Parathyroid adenoma (tissue), 2 donors: Measurements from ENCODE around the gene PLCH2.

Source experiments
- H2AFZ ChIP-seq: fragments of 300-600 bp; sonication (generic); one replicate; pipeline ENCODE4 v1.7.0; 2017; ENCODE audit warnings: antibody characterized with exemption, mild to moderate bottlenecking
- H3K27ac ChIP-seq: fragments of 300-600 bp; sonication (generic); one replicate; pipeline ENCODE4 v1.7.0; 2017
- H3K27me3 ChIP-seq: fragments of 300-600 bp; sonication (generic); one replicate; pipeline ENCODE4 v1.7.0; 2017; ENCODE audit warnings: low read length; ENCODE audit not compliant: control insufficient read depth, insufficient read depth
- H3K36me3 ChIP-seq: fragments of 300-600 bp; sonication (generic); one replicate; pipeline ENCODE4 v1.7.0; 2017; ENCODE audit warnings: low read length; ENCODE audit not compliant: control insufficient read depth, insufficient read depth
- H3K4me1 ChIP-seq: fragments of 300-600 bp; sonication (generic); one replicate; pipeline ENCODE4 v1.7.0; 2017; ENCODE audit warnings: control low read depth
- H3K4me2 ChIP-seq: fragments of 300-600 bp; sonication (generic); one replicate; pipeline ENCODE4 v1.7.0; 2017; ENCODE audit warnings: low read length
- H3K4me3 ChIP-seq: fragments of 300-600 bp; sonication (generic); one replicate; pipeline ENCODE4 v1.7.0; 2017; ENCODE audit warnings: low read depth, low read length
- H3K79me2 ChIP-seq: fragments of 300-600 bp; sonication (generic); one replicate; pipeline ENCODE4 v1.7.0; 2017; ENCODE audit warnings: control low read depth
- H3K9ac ChIP-seq: fragments of 300-600 bp; sonication (generic); one replicate; pipeline ENCODE4 v1.7.0; 2017; ENCODE audit warnings: mild to moderate bottlenecking
- H3K9me3 ChIP-seq: fragments of 300-600 bp; sonication (generic); one replicate; pipeline ENCODE4 v1.7.0; 2017; ENCODE audit warnings: low read length; ENCODE audit not compliant: control insufficient read depth
- TF ChIP-seq, protein P1 (sequence below): fragments of 300-600 bp; sonication (generic); IDR thresholded peaks from one replicate; pipeline ENCODE4 v1.7.0; 2017; ENCODE audit warnings: antibody characterized with exemption, mild to moderate bottlenecking
- donor health status: primary hyperparathyroidism.

The PLCH2 gene

DNA sequence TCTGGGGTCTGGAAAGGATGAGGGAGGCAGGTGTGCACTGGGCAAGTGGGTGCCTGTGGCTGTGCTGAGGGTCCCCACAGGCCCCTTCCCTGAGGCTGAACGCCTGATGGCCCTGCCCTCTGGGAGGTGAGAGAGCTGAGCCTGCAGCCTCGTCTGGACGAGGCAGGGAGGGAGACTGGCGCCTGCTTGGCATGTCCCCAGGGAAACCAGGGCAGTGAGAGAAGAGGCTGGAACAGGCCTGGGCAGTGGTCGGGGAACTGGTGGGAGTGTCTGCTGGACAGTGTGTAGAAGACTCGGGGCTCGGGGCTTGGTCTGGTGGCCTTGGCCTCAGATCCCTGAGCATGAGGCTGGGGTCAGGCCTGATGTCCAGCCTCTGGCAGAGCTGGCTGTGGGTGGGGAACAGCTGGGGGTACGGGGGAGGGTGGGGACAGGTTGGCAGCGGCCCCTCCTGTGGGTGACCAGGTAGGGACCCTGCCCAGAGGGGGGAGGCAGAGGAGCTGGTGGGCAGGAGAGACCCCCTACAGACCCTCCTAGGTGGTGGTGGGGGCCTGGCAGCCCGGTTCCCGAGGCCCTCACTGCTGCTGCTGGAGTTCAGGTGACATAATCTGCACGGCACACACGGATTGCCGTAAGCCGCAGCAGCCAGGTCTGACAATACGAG, 30.8 kb upstream of the PLCH2 start:
- no peaks in the 10 kb centered on the region for H3K4me1 ChIP-seq
- no peaks in the 10 kb centered on the region for H3K79me2 ChIP-seq
- no peak overlapping the region for H3K4me3 ChIP-seq
- no peaks in the 10 kb centered on the region for H3K36me3 ChIP-seq
- no peaks in the 10 kb centered on the region for H3K9me3 ChIP-seq
- TF ChIP-seq, protein P1, sequence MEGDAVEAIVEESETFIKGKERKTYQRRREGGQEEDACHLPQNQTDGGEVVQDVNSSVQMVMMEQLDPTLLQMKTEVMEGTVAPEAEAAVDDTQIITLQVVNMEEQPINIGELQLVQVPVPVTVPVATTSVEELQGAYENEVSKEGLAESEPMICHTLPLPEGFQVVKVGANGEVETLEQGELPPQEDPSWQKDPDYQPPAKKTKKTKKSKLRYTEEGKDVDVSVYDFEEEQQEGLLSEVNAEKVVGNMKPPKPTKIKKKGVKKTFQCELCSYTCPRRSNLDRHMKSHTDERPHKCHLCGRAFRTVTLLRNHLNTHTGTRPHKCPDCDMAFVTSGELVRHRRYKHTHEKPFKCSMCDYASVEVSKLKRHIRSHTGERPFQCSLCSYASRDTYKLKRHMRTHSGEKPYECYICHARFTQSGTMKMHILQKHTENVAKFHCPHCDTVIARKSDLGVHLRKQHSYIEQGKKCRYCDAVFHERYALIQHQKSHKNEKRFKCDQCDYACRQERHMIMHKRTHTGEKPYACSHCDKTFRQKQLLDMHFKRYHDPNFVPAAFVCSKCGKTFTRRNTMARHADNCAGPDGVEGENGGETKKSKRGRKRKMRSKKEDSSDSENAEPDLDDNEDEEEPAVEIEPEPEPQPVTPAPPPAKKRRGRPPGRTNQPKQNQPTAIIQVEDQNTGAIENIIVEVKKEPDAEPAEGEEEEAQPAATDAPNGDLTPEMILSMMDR: no peak
- no peaks in the 10 kb centered on the region for H3K27me3 ChIP-seq
- H3K27ac ChIP-seq: no peak overlapping the region
- H2AFZ ChIP-seq: no peak overlapping the region
- no peak overlapping the region for H3K4me2 ChIP-seq
- H3K9ac ChIP-seq: no peak overlapping the region

DNA sequence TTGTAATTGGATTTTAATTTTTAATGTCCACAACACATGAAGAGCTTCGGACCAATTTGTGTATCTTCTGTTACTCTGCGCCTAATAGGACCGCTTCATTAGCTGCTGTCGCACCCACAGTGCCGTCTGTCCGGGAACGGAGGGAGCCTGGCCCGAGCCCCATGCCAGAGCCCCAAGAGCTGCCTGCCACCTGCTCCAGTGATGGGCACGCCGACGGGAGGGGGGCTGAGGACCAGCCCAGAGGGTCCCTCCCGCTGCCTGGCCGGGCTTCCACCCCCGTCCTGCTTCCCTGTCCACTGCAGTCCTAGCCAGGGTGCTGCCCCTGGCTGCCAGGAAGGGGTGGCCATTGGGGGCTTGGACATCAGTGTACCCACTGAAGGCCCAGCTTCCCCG, 30.3 kb upstream of the PLCH2 start:
- no peak overlapping the region for H3K4me3 ChIP-seq
- TF ChIP-seq, protein P1: no peak
- H3K9me3 ChIP-seq: no peaks in the 10 kb centered on the region
- H3K79me2 ChIP-seq: no peaks in the 10 kb centered on the region
- no peaks in the 10 kb centered on the region for H3K27me3 ChIP-seq
- H3K27ac ChIP-seq: no peak overlapping the region
- H3K36me3 ChIP-seq: no peaks in the 10 kb centered on the region
- H3K4me2 ChIP-seq: no peak overlapping the region
- no peak overlapping the region for H3K9ac ChIP-seq
- no peak overlapping the region for H2AFZ ChIP-seq
- no peaks in the 10 kb centered on the region for H3K4me1 ChIP-seq

DNA sequence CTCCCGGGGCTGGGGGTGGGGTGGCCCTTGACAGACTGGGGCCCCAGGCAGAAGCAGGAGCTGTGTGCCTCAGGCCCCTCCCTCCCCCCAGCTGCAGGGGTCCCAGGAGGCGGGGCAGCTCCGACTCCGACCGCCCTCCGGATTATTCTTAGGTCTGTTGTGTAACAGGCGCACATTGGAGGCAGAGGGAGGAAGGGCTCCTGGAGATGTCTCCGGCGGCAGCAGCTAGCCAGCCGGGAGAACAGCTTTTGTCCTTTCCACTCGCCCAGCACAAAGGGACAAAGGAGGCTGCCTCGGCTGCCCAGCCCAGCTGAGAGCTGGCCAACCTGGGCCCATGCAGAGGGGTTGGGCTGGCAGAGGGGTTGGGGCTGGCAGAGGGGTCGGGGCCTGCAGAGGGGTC, 29.7 kb upstream of the PLCH2 start:
- no peak overlapping the region for H3K9ac ChIP-seq
- no peaks in the 10 kb centered on the region for H3K79me2 ChIP-seq
- H3K4me3 ChIP-seq: no peak overlapping the region
- no peak overlapping the region for H2AFZ ChIP-seq
- H3K4me1 ChIP-seq: no peaks in the 10 kb centered on the region
- no peak overlapping the region for H3K27ac ChIP-seq
- H3K27me3 ChIP-seq: no peaks in the 10 kb centered on the region
- no peaks in the 10 kb centered on the region for H3K36me3 ChIP-seq
- H3K4me2 ChIP-seq: no peak overlapping the region
- TF ChIP-seq, protein P1: no peak
- no peaks in the 10 kb centered on the region for H3K9me3 ChIP-seq

DNA sequence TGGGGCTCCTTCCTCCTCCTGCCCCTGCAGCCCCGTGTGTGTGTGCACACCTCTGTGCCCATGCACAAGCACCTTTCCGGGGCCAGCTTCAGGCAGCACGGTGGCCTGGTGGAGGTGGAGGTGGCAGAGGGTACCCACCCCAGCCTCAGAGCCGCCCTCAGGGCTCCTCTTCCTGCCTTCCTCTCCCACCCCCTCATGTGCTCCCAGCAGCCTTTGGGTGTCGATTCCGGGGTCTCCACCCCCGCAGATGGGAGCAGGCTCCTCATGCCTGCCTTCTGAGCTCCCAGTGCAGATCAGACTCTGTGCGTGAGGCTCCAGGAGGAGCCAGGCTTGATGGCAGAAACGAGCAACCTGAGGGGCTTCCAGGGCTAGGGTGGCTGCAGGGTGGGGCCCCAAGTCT, 29.2 kb upstream of the PLCH2 start:
- Histone ChIP-seq H3K9ac (no peak overlapping the region), H3K4me3 (no peak overlapping the region), H3K79me2 (no peaks in the 10 kb centered on the region), H3K27ac (no peak overlapping the region), H3K36me3 (no peaks in the 10 kb centered on the region), H3K4me1 (no peaks in the 10 kb centered on the region), H3K4me2 (no peak overlapping the region), H2AFZ (no peak overlapping the region), H3K27me3 (no peaks in the 10 kb centered on the region), H3K9me3 (no peaks in the 10 kb centered on the region)
- TF ChIP-seq, protein P1: no peak
